Measurements from ENCODE around the gene TGFA.

DNA sequence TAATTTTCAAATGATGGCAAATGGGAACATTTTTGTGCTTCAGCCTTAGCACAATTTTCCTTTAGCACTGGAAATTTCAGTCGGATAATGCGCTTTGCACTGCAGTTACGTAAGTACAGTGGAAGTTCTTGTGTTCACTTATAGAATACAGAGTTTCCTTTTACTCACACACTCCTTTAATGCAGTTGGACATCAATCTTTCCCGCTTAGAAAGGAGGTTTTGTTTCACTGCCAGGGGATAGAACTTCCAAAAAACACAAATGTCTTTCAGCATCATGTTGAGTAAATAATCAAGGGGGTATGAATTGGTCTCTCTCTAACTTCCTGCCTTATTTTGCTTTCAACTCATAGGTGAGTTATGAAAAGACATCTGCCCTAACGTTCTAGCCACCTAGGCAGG is 63.2 kb downstream of the TGFA start:
- TF ChIP-seq CTCF (IDR thresholded peaks at IDR 0.05), result no peak
- no peak for TF ChIP-seq ZFX (IDR thresholded peaks at IDR 0.05; ENCODE audit: borderline replicate concordance)
